Posterior cingulate gyrus (tissue), 11 donors: ENCODE measurements around the gene CFP.
A peak's percentile ranks its signal among the peaks of the same experiment; 100 is the strongest.
"Not testable (repeated sequence)": the region's sequence is repeated elsewhere in the genome, so short reads cannot be mapped to it uniquely, and the experiment has no call there.

ENCODE experiments used
- DNase-seq, 10 donors: peaks; one replicate each; pipeline versions ENCODE4 v3.0.0 to v3.0.0-alpha.2; 2020 to 2021; ENCODE audit warnings: mixed read lengths in 3 of 10
- intact Hi-C: fragments of 100-400 bp; cut with DNase I; formaldehyde crosslinking; loops from one replicate; pipeline ENCODE4 v1.15.1; 2023

Gene CFP

DNA sequence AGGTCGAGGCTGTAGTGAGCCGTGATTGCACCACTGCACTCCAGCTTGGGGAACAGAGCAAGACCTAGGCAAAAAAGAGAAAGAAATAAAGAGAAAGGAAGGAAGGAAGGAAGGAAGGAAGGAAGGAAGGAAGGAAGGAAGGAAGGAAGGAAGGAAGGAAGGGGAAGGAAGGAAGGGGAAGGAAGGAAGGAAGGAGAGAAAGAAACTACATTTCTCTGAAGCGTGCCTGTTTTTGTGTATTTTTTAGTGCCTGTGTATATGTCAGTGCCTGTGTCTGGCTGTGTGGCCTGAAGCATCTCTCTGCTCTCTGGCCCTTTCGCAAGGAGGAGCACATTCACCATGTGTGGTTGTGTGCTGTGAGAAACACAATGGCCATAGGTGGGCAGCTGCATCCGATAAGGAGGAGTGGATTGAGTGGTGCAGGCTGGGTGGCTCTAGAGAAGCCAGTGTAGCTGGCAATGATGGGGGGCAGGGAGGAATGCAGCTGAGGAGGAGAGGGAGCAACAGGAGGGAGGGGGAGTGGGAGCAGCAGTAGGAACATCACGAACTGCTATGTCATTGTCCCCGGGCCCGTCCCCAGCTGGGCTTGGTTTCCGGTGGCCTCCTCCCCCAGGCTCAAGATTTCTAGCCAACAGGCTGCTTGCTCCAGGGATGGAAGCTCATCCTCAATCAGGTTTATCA, 21.5 kb downstream of the CFP start:
- intact Hi-C loops: no loop called here
- DNase-seq: peak in 6 of 10 donors; percentile 32 to 91 (median 54)

DNA sequence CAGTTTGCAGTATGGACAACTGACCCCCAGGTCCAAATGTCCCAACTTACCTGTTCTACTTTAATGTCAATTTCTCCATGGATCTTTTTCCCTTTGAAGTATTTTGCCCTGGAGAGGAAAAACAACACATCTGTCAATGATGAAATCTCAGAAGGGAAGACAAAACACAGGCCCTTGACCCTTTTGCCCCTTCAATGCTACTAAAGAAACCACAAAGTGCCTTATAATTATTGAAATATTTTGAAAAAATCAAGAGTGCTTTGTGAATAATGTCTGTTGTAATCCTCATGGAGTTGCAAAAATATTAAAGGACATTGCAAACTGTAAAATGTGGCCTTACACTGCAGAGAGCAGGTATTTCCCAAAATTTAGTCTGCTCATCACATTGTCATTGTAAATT, 22.6 kb downstream of the CFP start:
- intact Hi-C loops: no loop called here

DNA sequence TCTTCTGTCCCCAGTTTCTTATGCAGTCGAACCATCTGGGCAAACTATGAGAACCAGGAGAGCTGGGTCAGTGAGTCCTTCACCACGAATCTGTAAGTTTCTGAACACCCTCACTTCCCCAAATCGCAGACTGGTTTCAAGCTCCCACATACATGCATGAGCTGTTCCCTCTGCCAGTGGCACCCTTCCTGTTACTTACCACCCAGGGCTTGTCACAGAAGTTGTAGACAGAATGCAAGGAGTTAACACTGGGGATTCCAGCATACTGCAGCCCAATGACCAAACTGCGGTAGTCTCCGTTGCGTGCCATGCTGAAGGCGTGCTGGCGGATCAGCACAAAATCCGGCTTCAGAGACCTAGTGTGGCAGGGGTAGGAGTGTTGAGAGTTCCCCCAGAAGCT, 24.7 kb downstream of the CFP start:
- DNase-seq: no peak
- intact Hi-C loops: no loop called here

More for the DNA sequence above, 22.6 kb downstream of the CFP start:
- DNase-seq: no peak

DNA sequence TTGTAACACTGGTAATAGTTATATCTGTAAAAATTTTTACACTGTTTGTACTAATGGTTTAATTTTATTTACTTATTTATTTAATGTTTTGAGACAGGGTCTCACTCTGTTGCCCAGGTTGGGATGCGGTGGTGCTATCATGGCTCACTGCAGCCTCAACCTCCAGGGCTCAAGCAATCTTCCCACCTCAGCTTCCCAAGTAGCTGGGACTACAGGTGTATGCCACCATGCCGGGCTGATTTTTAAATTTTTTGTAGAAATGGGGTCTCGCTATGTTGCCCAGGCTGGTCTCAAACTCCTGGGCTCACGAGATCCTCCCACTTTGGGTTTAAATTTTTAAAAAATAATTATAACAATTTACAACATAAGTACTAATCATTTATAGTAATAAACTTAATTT, 26.6 kb downstream of the CFP start:
- intact Hi-C loops: not testable (repeated sequence)
- peak in 1 of 10 donors; percentile 21 for DNase-seq

DNA sequence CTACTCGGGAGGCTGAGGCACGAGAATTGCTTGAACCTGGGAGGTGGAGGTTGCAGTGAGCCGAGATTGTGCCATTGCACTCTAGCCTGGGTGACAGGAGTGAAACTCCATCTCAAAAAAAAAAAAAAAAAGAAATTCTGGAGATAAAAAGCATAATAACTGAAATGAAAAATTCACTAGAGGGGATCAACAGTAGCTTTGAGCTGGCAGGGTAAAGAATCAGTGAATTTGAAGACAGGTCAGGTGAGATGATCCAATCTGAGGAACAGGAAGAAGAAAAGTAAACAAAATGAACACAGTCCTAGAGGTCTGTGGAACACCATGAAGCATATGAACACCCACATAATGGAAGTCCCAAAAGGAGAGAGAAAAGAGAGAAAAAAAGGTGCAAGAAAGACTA, 32.5 kb downstream of the CFP start:
- intact Hi-C loops: no loop called here
- DNase-seq: no peak

DNA sequence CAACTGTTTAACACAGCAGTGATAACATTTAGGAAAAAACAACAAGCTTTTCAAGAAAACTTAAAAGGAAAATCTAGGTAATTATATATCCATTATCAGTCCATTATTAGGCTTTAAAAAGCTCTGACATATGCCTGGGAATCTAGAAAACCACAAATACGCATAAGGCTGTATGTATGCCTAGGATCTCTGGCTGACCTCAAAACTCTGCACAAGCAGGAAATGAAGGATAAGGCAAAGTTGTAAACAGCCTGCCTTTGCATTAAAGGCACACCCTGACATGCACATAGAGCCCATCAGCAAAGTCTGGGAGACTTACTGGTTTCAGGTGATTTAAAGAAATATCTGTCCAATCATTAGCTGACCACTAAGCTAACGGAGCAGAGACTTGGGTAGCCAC, 33.5 kb downstream of the CFP start:
- no peak for DNase-seq
- intact Hi-C loops: no loop called here

DNA sequence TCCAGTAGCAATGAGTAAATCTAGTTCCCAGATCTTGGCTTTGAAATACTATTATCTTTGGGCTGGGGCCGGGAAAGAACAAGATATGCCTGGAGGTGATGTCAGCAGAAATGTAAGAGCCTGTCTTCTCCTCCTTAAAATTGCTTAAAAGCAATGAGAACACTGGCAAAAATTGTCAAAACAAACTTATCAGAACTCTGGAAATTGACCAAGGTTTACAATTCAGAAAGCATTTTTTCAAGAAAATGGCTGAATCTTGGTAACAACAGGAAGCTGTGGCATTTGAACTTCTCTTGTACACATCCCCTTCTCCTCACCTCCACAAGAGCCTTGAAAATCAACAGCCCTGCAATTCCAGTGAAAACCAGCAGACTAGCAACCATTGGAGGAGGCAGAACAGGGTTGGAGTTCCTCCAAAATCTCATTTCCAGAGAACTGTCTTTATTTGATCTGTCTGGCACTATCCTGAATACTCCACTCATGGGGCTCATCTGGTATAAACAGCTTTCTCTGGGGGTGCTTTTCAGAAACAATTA, 33.9 kb downstream of the CFP start:
- DNase-seq: no peak
- intact Hi-C loops: no loop called here

DNA sequence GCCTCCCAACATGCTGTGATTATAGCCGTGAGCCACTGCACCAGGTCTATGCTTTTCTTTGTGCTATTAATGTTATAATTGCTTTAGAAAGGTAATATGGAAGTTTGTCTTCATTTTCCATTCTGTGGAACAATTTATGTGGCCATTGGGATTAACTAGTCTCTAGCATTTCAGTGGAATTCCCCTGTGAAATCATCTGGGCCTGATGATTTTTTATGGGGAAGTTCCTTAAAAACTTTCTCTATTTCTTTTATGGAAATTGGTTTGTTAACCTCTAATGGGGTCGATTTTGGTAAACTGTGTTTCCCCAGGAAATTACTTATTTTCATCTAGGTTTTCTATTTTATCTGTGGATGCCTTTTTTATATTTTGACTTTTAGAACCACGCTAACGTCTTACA, 36.2 kb downstream of the CFP start:
- intact Hi-C loops: no loop called here
- no peak for DNase-seq

DNA sequence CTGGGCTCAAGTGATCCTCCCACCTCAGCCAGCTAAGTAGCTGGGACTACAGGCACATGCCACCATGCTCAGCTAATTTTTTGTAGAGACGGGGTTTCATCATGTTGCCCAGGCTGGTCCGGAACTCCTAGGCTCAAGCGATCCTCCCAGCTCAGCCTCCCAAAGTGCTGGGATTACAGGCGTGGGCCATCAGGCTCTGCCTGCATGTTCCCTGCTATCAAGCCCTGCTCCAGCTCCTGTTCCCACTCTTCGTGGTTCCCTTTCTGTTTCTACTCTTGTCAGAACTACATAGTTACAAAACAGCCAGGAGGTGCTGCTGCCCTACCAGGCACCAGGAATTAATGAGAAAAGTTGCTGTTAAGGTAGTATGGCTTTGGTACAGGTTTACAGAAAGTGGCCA, 38.7 kb downstream of the CFP start:
- intact Hi-C loops: no loop called here
- DNase-seq: no peak

DNA sequence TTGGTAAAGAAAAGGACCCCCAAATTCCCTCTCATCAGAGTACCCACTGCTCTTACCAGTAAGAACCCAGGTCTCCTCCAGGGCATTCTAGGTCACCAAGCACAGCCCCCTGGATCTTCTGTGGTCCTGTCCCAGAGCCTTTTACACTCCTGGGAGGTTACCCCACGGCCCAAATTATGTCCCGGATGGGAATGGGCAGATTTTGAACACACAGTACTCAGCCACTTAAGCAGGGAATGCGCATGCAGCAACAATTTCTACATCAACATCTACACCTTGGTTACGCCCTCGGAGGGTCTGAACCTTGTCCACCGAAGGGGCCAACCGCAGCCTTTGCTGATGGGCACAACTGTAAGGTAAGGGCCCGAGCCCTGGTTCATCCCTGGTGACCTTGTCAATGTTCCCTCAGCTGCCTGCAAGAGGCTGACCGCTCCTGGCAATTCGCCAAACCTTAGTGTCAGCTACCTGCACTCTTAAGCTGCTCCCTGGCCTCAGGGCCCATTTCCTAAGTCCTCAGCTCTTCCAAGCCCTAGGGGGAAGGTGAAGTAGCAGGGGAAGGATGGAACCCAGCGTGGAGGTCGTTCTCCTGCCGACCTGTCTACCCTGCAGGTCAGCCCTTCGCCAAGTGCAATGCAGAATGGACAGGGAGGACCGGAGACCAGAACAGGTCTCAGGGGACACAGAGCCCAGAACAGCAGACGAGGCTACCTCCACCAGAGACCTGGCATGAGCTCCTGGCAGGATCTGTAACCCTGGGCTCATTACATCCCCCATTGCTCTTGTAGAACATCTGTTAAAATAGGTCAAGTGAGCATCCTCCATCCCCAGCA, 41.6 kb downstream of the CFP start:
- intact Hi-C loops: no loop called here
- DNase-seq: no peak

DNA sequence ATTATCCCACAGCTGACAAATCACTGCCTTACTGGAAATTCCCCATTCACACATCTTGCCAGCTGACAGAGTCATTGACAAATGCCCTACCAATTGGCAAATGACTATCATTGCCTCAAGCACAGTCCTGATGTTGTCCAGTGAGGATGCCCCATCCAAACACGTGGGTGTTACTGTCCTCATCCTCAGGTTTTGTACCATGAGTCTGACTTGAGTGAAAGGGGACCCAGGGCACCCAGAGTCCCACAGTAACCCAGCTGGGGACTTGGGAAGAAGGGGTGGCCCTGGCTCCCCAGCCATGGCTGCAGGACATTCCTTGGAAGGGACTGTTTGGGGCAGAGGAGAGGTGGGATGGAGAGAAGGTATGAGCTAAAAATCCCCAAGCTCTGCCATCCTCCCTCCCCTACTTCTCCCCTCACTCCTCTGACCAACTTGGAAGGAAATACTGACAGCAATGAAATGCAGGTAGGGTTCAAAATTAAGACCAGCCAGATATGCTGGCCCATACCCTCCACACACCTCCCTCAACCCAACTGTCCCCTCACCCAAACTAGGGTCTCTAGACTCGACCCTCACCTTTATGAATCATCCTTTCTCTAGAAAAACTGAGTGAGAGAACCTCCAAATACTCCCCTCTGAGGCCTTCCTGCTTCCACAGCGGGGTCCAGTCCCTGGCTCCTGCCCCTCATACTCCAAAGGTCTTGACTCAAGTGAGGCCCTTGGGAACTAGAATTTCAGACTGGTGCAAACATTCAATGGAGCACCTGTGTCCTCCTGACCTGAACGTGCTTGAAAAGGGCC, 42.4 kb downstream of the CFP start:
- intact Hi-C loops: no loop called here

DNA sequence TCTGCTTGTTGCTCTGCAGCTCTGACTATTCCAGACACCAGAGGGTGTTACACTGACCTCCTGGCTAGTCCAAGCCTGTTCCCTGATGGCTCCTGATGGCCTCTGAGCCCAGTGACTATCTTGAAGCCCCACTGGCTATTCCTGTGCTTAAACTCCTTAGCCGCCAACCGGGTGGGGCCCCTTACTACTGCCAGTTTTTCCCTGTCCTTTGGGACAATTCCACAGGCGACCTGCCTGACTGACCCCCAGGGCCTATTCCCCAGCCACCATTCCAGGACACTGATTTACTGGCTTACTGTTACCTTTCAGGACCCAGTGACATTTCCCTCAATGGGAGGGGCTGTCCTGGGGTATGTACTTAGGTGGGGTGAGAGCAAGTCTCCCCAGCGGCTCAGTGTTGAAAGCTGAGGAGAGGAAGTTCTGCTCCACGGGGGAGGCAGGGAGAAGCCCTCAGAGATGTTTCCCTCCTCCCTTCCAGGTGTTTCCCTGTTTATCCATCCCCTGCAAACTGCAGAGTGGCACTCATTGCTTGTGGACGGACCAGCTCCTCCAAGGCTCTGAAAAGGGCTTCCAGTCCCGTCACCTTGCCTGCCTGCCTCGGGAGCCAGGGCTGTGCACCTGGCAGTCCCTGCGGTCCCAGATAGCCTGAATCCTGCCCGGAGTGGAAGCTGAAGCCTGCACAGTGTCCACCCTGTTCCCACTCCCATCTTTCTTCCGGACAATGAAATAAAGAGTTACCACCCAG, 43.5 kb downstream of the CFP start:
- intact Hi-C loops: no loop called here

More for the DNA sequence above, 42.4 kb downstream of the CFP start:
- DNase-seq: no peak

DNA sequence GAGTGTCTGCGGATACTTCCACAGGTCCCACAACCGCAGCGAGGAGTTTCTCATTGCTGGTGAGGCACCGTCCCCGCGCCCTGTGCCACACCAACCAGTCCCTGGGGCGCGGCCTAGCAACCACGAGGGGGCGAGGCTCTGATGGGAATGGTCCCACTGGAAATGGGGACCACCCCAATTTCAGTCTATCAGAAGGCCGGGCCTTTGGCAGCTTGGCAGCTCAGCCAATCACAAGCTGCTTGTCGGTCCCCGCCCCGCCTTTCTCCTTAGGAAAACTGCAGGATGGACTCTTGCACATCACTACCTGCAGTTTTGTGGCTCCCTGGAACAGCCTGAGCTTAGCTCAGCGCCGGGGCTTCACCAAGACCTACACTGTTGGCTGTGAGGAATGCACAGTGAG, 44.5 kb downstream of the CFP start:
- no peak for DNase-seq
- intact Hi-C loops: no loop called here

More for the DNA sequence above, 43.5 kb downstream of the CFP start:
- no peak for DNase-seq

DNA sequence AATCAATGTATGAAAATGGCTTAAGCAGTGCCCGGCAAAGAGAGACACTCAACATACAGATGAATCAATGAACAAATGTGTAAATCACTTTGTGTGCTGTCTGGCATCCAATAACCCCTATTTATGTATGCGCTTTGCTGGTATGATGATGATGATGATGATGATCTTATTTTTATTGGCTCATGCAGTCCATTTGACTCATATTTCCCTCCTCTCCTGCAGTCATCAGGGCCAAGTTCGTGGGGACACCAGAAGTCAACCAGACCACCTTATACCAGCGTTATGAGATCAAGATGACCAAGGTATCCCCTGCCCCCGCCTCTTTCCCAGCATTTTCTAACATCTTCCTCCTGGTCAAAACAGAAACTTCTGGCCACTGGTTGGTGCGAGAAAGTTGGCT, 45.0 kb downstream of the CFP start:
- intact Hi-C loops: no loop called here
- no peak for DNase-seq

DNA sequence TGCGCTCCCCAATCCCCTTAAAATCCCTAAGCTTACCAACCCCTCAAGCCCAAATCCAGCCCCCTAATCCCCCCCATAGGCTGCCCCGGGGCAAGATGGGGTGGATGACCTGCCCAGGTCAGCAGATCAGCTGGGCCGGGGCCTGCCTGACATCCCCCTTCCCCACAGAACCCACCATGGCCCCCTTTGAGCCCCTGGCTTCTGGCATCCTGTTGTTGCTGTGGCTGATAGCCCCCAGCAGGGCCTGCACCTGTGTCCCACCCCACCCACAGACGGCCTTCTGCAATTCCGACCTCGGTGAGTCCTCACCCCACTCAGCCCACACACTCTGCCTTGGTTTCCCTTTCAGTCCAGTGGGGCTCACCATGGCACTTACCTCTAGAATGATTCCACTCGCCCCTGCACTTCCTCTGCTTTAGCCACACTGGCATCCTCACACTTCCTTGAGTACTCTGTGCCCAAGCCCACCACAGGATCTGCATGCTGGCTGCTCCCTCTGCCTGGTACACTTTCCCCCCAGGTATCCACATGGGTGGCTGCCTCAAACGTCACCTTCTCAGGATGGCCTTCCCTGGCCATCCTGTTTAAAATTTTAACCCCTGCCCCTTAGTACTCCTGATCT, 46.4 kb downstream of the CFP start:
- intact Hi-C loops: no loop called here
- DNase-seq: no peak

DNA sequence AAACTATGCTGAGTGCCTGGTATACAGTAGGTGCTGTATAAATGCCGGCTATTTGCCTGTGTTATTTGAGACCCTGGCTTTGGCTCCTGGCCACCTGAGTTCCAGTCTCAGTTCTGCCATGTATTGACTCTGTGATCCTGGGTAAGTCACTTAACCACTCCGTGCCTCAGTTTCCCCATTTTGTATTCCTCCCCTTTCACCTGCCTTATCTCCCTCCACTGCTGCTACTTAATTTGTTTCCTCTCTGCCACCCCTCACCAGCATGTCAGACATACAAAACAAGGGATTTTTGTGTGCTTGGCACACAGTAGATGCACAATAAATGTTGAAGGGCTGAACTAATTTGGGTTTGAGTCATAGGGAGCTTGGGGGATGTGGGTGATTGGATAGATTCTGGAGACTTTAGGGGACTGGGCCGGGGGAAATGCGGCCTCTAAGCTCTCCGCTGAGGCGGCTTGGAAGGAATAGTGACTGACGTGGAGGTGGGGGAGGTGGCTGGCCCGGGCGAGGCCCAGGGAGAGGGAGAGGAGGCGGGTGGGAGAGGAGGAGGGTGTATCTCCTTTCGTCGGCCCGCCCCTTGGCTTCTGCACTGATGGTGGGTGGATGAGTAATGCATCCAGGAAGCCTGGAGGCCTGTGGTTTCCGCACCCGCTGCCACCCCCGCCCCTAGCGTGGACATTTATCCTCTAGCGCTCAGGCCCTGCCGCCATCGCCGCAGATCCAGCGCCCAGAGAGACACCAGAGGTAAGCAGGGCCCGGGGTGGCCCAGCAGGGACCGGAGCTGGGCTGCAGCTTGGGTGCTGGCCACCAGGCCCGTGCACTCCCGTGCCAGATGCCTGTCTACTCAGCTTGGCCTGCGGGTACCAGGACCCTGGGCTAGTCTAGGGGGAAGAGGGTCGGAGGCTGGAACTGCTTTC, 47.7 kb downstream of the CFP start, which contains the start of gene TIMP1:
Gene TIMP1, plus strand, starts transcription at position 706 of the 917 bp plus-strand sequence. CDS start 980 bp downstream, outside the sequence.
- peak; percentile 26 to 95 (median 68) for DNase-seq

DNA sequence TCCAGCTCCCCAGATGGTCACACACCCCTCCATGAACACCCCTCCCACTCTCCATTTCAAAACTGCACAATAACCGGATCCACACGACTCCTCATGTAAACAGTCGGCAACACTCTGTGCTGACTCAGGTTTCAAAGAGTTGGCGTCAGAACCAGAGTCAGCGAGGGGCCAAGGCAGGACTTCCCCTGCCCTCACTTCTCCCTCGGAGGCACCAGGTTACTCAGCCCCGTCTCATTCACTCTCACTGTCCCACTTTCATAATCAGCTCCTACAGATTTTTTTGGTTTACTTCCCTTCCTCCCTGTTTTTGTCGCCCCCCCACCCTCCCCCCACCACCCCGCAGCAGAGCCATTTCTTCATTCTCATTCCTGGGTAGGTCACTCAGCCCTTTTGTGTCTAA, 50.2 kb downstream of the CFP start:
- intact Hi-C loops: no loop called here
- DNase-seq: no peak

More for the DNA sequence above, 47.7 kb downstream of the CFP start, which contains the start of gene TIMP1:
- intact Hi-C loops: no loop called here

DNA sequence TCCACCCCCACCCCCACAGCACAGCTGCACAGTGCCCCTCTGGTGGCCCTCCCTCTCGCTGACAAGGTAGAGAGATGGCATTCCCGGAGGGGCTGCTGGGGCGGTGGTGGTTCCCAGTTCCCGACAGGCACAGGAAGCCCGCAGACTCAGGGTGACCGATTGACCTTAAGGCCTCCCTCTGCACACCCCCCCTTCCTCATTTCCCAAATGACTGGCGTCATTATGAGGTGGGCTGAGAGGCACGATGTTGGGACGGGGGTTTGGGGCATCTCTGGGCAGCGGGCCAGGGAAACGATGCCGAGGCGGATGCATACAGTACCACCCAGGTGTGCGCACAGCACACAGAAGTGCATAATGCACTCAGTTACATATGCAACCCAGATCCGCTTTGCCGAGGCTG, 51.0 kb downstream of the CFP start:
- intact Hi-C loops: no loop called here
- peak in 1 of 10 donors; percentile 33 for DNase-seq

DNA sequence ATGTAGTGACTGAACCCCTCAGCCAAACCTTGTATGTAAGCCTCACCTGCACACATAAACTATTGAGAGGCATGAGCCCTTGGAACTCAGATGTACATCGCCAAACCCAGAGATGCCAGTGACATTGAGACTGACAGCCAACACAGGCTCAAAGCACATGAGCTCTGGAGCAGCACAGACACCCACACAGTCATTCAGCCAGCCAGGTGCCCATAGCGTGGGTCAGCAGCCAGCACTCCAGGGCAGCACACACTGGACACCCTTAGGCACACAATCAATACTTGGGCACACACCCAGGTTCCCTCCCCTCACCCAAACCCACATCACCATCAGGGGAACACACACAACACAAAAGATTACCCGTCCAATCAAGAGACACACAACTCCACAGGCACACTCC, 51.8 kb downstream of the CFP start:
- peak in 1 of 10 donors; percentile 5 for DNase-seq
- intact Hi-C loops: no loop called here
